ENCODE data around the gene INPP4A.

INPP4A gene

DNA sequence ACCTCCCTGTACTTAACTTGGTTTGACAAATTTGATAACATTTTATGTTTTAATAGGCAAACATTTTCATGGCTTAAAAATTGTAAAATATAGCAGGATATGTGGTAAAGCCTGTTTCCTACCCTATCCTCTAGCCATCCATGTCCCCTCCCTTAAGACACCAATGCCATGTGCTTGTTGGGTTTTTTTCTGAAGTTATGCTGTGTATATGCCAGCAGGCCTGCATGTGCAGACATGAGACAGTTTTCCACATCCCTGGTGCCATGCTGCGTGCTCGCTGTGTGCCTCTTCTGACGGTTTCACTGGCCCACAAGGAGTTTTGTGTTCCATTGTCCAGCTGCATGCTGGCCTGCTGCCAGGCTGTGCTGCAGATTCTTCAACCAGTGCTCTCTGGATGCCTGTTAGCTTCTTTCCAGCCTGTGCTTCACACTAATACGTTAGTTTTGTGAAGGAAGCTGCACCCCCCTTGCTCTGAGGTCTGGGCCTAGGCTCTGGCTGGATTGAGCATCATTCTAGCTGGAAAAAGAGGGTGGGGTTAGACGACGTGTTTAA, 16.9 kb downstream of the INPP4A start:
- DNase-seq: no peak

DNA sequence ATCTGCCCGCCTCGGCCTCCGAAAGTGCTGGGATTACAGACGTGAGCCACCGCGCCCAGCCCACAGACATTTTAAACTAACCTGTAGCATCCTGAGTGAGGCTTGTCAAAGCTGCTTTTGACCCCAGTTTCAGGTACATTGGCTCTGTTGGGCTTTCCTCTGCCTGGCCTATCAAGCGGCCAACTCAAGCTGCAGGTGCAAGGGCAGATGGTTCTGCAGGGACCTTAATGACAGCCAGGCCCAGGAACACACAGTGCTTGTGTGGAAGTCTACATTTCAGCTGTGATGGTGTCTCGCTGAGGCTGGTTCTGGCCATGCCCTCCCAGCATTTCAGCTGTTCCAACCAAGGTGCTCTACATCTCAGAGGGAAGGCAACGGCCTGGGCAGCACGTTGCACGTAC, 18.4 kb downstream of the INPP4A start:
- DNase-seq: no peak

DNA sequence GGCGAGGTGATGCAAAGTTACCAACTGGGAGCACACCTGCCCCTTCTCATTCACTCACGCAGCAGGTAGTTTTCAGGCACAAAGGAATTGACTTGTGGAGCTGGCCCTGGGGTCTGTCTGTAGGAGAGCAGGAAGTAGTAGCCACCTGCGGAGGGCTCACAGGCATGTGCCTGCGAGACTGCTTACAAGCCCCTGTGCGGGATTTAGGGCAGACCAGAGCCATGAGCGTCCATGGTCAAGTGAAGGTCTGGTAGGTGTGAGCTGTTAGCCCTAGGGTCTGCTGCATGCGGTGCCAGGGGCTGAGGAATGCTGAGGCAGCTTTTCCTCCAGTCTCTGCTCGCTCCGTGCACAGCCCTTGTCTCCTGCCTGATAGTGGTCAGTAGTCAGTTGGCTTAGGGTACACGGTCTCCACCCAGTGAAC, 18.9 kb downstream of the INPP4A start:
- DNase-seq: no peak

DNA sequence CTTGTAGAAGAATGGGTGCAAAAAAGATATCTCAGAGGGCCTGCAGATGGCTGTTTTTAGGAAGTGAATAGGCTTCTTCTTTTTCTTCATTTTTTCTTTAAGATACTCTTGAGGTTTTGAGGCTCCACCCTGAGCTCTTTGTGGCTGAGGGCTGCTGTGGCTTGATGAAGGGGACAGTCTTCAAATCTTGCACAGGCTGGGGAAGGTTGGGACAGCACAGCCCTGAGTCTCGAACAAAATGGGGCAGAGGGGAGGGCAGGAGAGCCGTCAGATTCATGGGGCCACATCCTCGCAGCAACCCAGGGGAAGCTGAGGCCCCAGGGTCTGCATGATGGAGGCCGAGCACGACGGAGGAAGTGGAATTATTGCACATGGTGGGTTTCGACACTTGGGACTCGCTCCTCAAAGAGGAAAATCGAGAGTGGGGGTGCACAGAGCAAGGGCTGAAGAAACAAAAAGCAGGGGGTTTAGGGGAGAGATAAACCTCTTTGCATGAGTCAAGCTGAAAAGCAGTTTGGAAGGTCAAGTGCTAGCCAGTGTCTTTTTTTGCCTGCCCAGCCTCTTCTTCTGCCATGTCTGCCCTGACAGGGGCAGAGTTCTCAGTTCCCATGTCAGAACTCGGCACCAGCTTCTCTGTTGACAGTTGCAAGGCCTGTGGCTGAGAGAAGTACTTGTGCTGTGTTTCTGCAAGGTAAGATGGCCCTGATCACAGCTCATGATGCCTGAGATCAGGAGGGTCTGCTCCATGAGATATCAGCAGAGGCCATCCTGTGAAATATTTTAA, 19.5 kb downstream of the INPP4A start:
- no peak for DNase-seq

DNA sequence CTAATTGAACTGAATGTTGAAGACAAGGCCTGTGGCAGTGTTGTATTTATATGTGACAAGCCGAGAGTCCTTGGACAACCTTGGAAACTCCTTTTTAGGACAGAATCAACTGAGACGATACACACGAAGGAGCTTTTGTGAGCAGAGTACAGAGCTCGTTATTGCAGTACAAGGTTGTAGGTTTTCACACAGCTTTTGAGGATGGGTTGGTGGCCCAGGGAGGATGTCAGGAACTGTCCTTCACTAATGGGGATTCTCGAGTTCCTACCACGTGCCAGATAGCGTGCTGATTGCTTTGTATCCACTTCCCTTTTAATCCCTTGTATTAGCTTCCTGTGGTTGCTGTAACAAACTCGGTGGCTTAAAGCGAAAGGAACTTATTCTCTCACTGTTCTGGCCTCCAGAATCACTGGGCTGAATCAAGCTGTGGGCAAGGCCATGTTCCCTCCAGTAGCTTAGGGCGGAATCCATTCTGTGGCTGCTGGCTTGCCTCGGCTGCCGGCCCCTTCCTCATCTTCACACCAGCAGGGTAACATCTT, 20.2 kb downstream of the INPP4A start:
- DNase-seq: no peak

DNA sequence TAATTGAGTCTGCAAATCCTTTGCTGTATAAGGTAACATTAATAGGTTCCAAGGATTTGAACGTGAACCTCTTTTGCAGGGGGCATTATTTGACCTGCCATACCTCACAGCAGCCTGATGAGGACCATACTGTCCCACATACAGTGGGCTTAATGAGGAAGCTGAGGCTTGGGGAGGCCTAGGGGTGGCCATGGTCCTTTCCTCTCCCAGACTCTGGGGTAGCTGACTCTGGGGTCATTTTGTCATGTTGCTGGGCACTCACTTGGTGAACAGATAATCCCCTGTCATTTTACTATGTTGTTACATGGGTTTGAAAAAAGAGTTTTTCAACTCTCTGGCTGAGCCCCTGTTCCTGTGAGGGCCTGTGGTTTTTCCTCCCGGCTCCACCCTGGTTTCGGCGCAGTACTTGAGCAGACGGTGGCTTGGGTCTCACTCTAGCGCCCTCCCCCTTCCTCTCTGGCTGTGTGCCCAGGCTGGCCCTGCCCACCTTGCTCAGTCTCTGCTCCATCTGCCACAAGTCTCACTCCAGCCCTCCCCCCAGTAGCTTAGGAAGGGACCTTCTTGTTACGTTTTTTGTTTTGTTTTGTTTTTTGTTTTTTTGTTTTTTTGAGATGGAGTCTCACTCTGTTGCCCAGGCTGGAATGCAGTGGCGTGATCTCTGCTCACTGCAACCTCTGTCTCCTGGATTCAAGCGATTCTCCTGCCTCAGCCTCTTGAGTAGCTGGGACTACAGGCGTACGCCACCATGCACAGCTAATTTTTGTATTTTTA, 21.0 kb downstream of the INPP4A start:
- DNase-seq: peak; percentile 86

DNA sequence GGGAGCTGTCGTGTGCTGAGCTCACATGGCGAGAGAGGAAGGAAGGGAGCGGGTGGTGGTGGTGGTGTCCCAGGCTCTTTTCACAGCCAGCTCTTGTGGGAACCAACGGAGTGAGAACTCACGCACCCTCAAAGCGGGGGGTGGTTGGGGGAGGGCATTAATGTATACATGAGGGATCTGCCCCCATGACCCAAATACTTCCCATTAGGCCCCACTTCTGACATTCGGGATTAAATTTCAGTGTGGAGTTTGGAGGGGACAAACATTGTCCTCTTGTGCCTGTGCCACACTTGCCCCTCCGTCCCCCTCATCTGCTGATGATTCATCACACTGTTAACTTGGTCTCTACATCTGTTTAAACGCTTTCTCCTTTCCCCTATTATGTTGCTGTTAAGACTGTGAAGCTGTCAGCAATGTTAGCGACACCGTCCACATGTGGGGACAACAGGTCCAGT, 22.5 kb downstream of the INPP4A start:
- no peak for DNase-seq

DNA sequence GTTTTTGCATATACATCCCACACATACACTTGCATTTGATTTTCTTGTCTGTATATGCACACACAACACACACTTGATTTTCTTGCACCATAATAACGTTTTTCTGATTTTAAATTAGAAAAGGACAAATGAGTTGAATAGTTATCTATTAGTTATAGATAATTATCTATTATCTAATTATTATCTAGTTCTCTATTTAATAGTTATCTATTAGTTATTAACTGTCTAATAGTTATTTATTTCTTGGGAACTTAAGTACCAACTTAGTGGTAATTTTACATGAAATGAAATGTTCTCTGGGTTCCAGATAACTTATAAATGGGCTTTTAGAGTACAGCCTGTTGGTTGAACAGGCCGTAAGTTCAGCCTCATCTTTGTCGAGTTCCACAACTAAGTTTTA, 23.0 kb downstream of the INPP4A start:
- DNase-seq: no peak

DNA sequence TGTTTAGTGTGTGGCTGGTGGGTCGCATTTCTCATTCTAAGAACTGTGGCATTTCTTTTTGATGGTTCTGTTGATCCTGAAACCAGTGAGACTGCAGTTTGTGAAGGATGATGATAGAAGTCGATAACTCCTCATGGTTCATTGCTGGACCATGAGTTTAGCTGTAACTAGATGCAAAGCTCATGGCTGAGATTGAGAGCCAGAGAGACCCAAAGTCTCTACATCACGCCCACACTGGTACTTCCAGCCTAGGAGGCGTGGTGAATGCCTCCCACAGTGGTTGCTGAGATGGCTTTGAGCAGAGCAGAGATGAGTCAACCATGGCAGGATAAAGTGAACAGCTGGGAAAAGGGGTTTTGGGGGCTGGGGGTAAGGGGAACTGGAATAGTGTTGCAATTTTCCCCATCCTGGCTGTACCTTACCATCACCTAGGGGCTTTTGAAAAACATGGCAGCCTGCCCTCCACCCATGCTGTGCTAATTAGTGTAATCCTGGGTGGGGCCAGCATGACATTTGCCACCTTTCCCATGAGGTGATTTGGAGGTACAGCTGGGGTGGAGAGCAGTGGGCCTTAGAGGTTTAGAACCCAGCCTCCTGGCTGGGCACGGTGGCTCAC, 24.1 kb downstream of the INPP4A start:
- no peak for DNase-seq

DNA sequence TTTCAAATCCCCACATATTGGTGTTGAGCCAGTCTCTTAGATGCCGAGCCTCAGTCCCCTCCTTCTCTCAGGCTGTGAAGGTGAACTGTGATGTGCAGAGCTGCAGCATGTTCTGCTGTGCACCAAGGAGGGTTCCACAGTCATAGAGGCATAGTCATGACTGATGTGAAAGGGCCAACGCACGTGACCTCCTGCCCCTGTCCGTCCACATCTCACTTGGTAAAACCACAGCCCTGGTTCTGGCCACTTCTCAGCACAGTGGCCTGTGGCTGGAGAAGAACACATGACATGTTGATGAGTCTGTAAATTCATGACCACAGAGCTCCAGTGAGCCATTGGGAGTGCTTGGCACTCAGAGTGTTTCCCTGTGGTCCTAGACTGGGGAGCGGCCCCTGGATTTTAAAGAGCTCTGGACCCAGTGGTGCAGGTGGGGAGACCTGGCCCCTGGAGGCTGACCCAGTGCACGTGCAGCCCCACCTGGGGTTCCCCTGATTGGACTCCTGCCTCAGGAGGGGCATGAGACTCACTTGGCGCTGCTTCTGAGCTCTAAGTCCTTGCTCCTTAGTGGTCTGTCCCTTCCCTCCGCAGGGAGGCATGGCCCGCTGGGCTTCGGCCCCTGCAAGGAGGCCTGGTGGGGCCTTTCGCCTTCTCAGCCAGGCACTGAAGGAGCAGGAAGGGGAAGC, 25.3 kb downstream of the INPP4A start:
- no peak for DNase-seq

DNA sequence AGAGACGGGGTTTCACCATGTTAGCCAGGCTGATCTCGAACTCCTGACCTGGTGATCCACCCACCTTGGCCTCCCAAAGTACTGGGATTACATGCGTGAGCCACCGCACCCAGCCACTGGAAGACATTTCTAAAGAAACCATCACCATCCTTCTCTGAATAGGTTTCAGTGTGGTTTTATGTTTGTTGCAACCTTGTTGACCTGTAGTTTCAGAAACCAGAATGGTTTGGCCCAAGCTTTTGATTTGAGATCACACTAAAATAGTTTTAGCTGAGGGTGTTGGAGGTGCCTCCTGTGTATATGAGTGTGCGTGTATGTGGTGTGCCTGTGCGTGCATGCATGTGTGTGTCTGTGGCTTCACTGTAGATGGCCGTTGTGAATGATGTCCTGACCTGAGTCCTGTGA, 26.2 kb downstream of the INPP4A start:
- DNase-seq: no peak

DNA sequence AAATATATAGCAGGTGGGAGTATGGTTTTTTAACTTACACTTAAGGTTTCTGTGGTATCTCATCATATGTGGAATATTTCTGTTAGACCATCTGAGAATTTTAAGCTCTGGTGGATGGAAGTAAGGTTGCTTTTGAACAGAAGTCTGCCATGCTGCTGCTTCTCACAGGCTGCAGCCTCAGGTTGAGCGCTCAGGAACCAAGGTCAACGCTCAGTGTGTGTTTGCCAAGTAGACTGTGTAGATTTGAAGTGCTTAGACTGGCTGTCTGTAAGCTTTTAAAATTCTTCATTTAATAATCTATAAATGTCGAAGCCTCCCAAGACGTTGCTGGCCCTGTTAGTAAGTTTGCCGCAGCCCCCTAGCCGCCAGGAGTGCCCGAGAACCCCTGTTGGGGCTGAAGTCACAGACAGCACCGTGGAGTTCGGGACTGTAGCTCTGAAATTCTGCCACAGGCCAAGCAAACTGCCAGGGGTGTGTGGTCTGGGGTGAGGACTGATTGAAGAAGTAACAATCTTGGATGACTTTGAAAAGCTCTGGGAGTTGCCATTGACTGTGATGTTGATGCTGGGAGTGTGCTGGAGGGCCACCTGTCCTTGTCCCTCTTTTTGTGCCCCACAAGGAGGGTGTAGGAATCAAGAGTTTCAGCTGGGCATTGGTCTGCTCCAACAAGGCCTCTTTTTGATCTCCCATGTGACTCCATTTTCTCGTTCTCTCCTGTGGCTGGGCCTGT, 26.9 kb downstream of the INPP4A start:
- DNase-seq: no peak

DNA sequence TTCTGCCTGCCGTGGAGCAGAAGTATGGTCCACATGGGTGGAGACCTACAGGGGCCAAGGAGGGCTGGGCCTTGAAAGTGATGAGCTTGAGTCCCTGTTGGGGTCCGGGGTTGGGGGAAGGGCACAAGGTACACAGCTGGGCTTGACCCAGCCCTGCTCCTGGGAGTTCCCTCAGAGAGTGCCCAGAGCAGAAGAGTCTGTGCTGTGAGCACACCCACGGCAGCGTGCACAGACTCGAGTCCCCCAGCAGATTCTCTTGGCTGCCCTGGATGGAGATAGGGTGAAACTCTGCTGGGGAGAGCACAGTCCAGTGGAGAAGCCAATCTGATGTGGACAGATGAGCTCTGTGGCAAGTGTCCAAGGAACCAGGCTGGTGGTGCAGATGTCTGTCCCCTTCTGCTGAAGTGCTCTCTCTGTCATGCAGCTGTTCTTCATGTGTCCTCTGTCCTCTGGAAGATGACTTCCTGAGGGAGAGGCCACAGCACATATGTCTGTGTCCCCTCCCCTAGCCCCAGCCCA, 27.5 kb downstream of the INPP4A start:
- peak; percentile 12 for DNase-seq

DNA sequence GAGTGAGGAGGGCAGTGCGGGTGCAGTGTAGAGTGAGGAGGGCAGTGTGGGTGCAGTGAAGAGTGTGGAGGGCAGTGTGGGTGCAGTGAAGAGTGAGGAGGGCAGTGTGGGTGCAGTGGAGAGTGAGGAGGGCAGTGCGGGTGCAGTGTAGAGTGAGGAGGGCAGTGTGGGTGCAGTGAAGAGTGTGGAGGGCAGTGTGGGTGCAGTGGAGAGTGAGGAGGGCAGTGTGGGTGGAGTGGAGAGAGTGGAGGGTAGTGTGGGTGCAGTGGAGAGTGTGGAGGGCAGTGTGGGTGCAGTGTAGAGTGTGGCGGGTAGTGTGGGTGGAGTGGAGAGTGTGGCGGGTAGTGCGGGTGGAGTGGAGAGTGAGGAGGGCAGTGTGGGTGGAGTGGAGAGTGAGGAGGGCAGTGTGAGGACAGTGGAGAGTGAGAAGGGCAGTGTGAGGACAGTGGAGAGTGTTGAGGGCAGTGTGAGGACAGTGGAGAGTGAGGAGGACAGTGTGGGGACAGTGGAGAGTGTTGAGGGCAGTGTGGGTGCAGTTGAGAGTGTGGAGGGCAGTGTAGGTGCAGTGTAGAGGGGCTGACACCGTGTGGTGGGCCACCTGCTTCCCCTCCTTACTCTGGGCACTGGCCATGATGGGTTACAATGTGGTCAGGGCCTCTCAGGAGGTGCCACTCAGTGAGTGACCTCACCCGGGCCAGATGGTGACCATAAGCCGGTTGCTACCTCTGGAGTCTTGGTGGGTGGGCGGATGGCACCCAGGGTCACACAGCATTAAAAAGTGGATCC, 28.5 kb downstream of the INPP4A start:
- no peak for DNase-seq

DNA sequence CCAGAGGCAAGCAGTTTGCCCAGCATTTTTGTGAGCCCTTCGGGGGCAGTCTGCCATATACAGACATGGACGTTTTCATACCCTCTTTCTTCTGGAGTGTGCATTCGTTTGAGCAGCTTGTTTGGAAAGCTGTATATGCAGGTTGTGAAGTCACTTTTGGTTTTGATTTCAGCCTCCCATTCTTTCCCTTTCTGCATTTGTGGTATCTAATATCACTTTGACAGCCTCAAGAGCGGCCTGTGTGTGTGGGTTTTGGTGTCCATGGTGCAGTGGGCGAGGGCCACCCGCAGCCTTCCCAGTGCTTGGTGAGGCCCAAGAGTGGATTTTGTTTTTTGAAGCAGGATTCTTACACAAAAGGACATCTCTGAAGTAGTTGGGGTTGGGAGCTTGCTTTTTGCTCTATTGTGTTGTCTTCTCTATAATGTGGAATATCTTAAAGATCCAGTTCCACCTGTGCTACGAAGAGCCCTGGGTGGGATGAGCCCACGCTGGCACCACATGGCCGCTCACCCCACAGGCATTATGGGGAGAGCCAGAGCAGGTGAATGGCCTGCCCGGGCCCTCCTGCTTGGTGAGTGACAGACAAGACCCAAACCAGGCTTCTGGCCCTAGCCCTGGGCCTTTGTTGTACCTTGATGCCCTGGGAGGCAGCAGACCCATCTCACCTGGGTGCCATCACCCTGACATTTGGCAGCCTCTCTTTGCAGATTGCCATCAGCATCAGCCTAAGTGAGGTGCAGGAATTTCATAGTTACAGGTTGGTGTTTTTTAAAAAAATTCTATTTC, 29.5 kb downstream of the INPP4A start:
- no peak for DNase-seq

DNA sequence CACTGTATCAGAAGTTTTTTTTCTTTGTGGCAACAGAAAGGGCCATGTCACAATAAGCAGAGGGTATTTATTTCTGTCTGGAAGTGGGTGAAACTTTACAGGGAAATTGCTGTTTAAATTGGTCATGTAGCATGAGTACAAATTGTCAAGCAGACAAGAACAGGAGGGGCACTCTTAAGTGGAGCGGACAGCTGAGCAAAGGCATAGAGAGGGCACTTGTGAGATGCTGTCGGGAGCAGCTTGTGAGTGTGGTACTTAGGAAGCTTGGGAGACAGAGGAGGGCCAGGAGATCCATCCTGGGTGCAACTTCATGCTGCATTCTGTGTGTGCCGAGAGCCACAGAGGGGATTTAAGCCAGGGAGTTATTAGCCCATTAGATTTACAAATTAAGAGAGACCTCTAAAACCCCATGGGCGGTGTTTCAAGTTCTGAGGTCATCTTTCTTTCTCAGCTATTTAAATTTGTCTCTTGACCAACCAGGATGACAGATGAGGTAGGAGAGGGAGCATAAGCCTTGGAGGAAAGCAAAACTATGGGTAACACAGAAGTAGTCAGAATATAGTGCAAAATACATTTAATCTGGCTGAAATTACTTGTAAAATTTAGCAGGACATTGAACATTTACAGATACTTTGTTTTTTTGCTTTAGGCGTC, 30.4 kb downstream of the INPP4A start:
- DNase-seq: no peak

DNA sequence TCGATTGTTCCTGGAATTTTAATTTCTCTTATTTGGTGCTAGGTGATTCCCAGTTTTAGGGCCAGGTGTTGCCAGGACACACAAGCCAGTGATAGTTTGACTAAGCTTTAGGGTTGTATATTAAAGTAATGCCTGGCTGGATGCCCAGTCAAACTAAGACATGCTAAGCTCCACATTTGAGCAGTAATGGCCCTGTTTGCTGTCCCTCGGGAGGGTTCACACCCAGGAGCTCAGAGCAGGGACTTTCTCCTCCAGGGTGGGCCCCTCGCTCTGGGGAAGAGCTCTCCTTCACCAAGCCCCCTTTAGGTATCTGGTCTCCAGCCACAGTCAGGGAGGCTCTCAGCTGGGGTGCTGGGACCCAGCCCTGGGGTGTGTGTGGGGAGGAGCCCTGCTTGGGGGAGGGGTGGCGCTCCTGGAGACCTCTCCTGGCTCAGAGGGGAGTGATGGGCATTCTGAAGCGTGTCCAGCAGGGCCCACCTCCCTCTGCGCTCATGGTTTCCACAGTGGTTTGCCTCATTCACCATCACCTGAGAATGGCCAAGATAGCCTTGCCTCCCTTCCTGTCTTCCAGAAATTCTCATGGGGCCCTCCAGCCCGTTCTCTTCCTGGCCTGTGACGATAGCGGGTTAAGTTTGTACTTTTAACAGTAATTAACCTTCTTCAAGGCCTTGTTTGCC, 31.7 kb downstream of the INPP4A start:
- no peak for DNase-seq

DNA sequence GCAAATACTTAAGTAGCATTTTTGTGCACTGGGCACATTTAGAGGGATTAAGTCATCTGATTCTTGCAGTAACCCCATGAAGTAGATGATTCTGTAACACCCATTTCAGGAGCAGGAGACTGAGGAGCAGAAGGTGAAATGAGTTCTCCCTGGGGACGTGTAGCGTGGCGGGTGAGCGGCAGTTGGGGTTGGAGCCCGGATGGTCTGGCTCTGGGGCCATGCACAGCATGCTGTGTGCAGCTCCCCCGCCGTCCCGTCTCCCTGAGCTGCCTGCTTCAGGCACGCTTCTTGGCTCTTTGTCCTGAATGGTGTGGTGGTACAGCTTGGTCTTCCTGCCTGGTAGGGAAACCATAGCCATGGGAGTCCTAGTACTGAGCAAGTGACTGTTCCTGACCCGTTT, 32.4 kb downstream of the INPP4A start:
- no peak for DNase-seq

DNA sequence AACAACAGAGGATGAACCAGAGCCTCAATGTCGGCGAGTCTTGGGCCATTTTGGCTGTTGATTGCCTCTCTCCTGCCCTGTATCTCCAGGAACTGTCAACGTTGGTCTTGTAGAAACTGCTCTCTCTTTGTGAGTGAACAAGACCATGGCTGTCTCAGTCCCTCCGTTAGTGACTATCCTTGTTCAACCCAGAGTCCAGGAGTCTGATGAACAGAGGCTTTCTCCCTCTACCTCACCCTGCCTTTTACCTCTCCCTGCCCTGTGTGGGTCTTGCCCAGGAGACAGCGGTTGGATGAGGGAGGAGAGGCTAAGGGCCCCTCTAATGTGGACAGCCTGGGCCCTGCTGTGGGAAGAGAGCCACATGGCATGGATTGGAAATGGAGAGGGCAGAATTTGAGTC, 32.8 kb downstream of the INPP4A start:
- no peak for DNase-seq

Data from NCI-H446 treated with DMSO at 0.1 percent for 48 hours (cell line).